Neural progenitor cell (in vitro differentiated cells): ENCODE data around the gene NPR2.

Experiments used
- CTCF ChIP-seq: fragments of 200-600 bp; sonication (generic); IDR thresholded peaks from 2 replicates; pipeline ENCODE4 v1.5.1; 2017; ENCODE audit warnings: antibody characterized with exemption, mild to moderate bottlenecking
- EZH2 ChIP-seq: fragments of 200-600 bp; sonication (generic); IDR thresholded peaks from 2 replicates; pipeline ENCODE4 v1.6.1; 2017; ENCODE audit warnings: antibody characterized with exemption, mild to moderate bottlenecking, moderate library complexity
- EZH2phosphoT487 ChIP-seq: fragments of 200-600 bp; sonication (generic); IDR thresholded peaks from 2 replicates; pipeline ENCODE4 v1.6.1; 2017; ENCODE audit warnings: antibody characterized with exemption

GRCh38 chr9:35748858-35749514, 42.4 kb upstream of the NPR2 start, which contains the start of the genes GBA2 and RGP1:
- no peak for TF ChIP-seq CTCF
- TF ChIP-seq EZH2: no peak
- no peak for TF ChIP-seq EZH2phosphoT487
